T-cell (primary cell): ENCODE results near the gene UQCC3. TPM values are rescaled to one million over a fixed set of nuclear protein-coding genes. Genes with fewer than 3 reads are reported as not detected.

ENCODE experiments used
- ATAC-seq, 4 experiments: fragments of 200-7000 bp in 3 of 4; fragments of 150-1000 bp in 1 of 4; cut with Tn5 transposase; replicated peaks in 1 of 4; 1 replicate in 3 of 4; 2 replicates in 1 of 4; pipeline ENCODE4 v1.10.0; 2021; ENCODE audit warnings: moderate library complexity in 3 of 4, mild to moderate bottlenecking in 2 of 4, moderate number of reproducible peaks in 1 of 4
- CTCF ChIA-PET, 2 donors: fragments of 300-600 bp; sonication (Branson Sonifier 250); formaldehyde crosslinking; loops; one replicate each; lab custom pipeline; 2022; ENCODE audit warnings: antibody characterized with exemption in 2 of 2; lab: Charles Lee
- POLR2A ChIA-PET, 2 donors: fragments of 300-600 bp; sonication (Branson Sonifier 250); formaldehyde crosslinking; loops; one replicate each; lab custom pipeline; 2022; ENCODE audit warnings: antibody characterized with exemption in 2 of 2; lab: Charles Lee
- DNase-seq, 35 experiments: peaks; one replicate each; pipeline versions ENCODE4 v3.0.0 to v3.0.0-alpha.2; 2013 to 2023
- H3K27ac ChIP-seq: one replicate; pipeline ENCODE4 v1.5.1; 2013; ENCODE audit warnings: low read length
- H3K27me3 ChIP-seq, 2 experiments: replicated peaks in 1 of 2; 1 replicate in 1 of 2; 2 replicates in 1 of 2; pipeline versions ENCODE4 v1.6.1 to v1.7.0; 2013; ENCODE audit warnings: low read length in 1 of 2, mixed read lengths in 1 of 2; ENCODE audit not compliant: control insufficient read depth in 2 of 2, insufficient read depth in 2 of 2; ENCODE audit errors: extremely low read depth in 1 of 2
- H3K36me3 ChIP-seq, 2 donors: 1 replicate in 1 of 2; 2 replicates in 1 of 2; pipeline versions ENCODE4 v1.6.1 to v1.7.0; 2013; ENCODE audit warnings: low read length in 1 of 2; ENCODE audit not compliant: control insufficient read depth in 2 of 2, insufficient read depth in 1 of 2; ENCODE audit errors: extremely low read depth in 1 of 2
- H3K4me1 ChIP-seq, 2 experiments: 1 replicate in 1 of 2; 2 replicates in 1 of 2; pipeline versions ENCODE4 v1.6.1 to v1.7.0; 2013; ENCODE audit warnings: low read length in 2 of 2, mixed read lengths in 1 of 2; ENCODE audit not compliant: insufficient read depth in 2 of 2, control insufficient read depth in 1 of 2; ENCODE audit errors: extremely low read depth in 1 of 2
- H3K4me3 ChIP-seq, 2 donors: 1 replicate in 1 of 2; 2 replicates in 1 of 2; pipeline versions ENCODE4 v1.5.1 to v1.7.0; 2013; ENCODE audit warnings: mild to moderate bottlenecking in 2 of 2, low read length in 1 of 2, moderate library complexity in 1 of 2; ENCODE audit not compliant: control insufficient read depth in 1 of 2; ENCODE audit errors: extremely low read depth in 1 of 2
- H3K9me3 ChIP-seq: 2 replicates; pipeline ENCODE4 v1.7.0; 2013
- H3K27ac Mint-ChIP-seq, 2 donors: one replicate each; pipeline ENCODE4 v1.8.0; 2020 to 2021; ENCODE audit warnings: mild to moderate bottlenecking in 2 of 2, mixed read lengths in 2 of 2
- H3K27me3 Mint-ChIP-seq, 2 donors: one replicate each; pipeline ENCODE4 v1.8.0; 2021 to 2022; ENCODE audit warnings: mixed read lengths in 2 of 2
- H3K36me3 Mint-ChIP-seq: one replicate; pipeline ENCODE4 v1.8.0; 2021; ENCODE audit warnings: mixed read lengths
- H3K4me1 Mint-ChIP-seq, 3 donors: one replicate each; pipeline ENCODE4 v1.8.0; 2020 to 2022; ENCODE audit warnings: mixed read lengths in 3 of 3, mild to moderate bottlenecking in 1 of 3
- H3K4me3 Mint-ChIP-seq, 3 donors: one replicate each; pipeline ENCODE4 v1.8.0; 2020 to 2022; ENCODE audit warnings: mild to moderate bottlenecking in 3 of 3, mixed read lengths in 3 of 3, moderate library complexity in 3 of 3
- H3K9me3 Mint-ChIP-seq, 3 donors: one replicate each; pipeline ENCODE4 v1.8.0; 2020 to 2022; ENCODE audit warnings: mixed read lengths in 3 of 3
- whole genome bisulfite sequencing: methylation state at CpG from one replicate; pipeline ENCODE4 v1.1.5; 2013; ENCODE audit warnings: missing lambda C conversion rate; ENCODE audit not compliant: insufficient coverage; 5-methylcytosine and 5-hydroxymethylcytosine counted together
- total RNA-seq, 35 experiments: library from RNA in 6 of 35; stranded (reverse) in 6 of 35; fragments of 120-200 nt in 1 of 35; gene quantifications; one replicate each; pipeline versions ENCODE4 v1.2.1 to v1.2.4 and lab custom pipeline; 2013 to 2026

UQCC3 gene
- total RNA-seq (1 to 10 TPM; 2.7 to 9.3 (median 8.1) TPM), total RNA-seq (lab: John Stamatoyannopoulos, UW) (4.6 to 15.3 (median 8.1) reads per million in 29 experiments)
- 5.6 TPM for total RNA-seq (2013)

GRCh38 chr11:62671608-62672389, at the start of gene UQCC3, which contains the start of gene LBHD1:
Gene UQCC3, plus strand, starts transcription at chr11:62671673. Its CDS starts 73 bp downstream, at chr11:62671746.
Gene LBHD1, minus strand, starts transcription at chr11:62672267. Its CDS starts 2,236 bp downstream, at chr11:62670031.
- H3K4me1 ChIP-seq, result peaks cover 7 to 45% of the 10 kb centered on the region in 2 experiments
- peak within 1 kb of the TSS; percentile 65 for H3K27ac ChIP-seq
- Mint-ChIP-seq H3K27me3 (no peaks in the 10 kb centered on the region), H3K9me3 (no peaks in the 10 kb centered on the region), H3K36me3 (peaks cover 19% of the 10 kb centered on the region), H3K27ac (peak within 1 kb of the TSS; percentile 98 to 99), H3K4me1 (peaks cover 57 to 62% (median 59%) of the 10 kb centered on the region in 3 donors), H3K4me3 (peak within 1 kb of the TSS; percentile 98 to 99 (median 99))
- POLR2A ChIA-PET, result interaction anchor here (0.5 to 1.7 kb wide), 11 partner anchors 9 to 184 kb away, joined by 3 to 11 read pairs (median 3); partner anchors contain the start of genes INTS5 (in 1 of the 2) and TUT1 (in 1 of the 2)
- CTCF ChIA-PET, result interaction anchor here (0.6 to 1.5 kb wide), 4 partner anchors 22 to 166 kb away, joined by 3 to 7 read pairs (median 4); partner anchors contain the start of genes TUT1 (in 1 of the 2) and ZBTB3 (in 1 of the 2)
- no peaks in the 10 kb centered on the region for H3K9me3 ChIP-seq
- peak within 1 kb of the TSS; percentile 82 to 96 for H3K4me3 ChIP-seq
- no peaks in the 10 kb centered on the region for H3K27me3 ChIP-seq
- 0% methylated on average over 55 of the region's 59 CpGs for WGBS
- ATAC-seq, result peak; percentile 72 to 80 (median 78)
- peak; percentile 32 to 81 (median 60) for DNase-seq
- peaks cover 0 to 23% of the 10 kb centered on the region in 2 donors for H3K36me3 ChIP-seq

GRCh38 chr11:62622476-62623089, 48.9 kb upstream of the UQCC3 start:
- WGBS, result no CpG with 5 or more reads among the region's 7 CpGs
- no peaks in the 10 kb centered on the region for H3K9me3 ChIP-seq
- H3K36me3 ChIP-seq, result peaks cover 0 to 24% of the 10 kb centered on the region in 2 donors
- peak overlapping the region; percentile 96 for H3K27ac Mint-ChIP-seq
- H3K4me1 Mint-ChIP-seq, result peaks cover 18 to 27% (median 24%) of the 10 kb centered on the region in 3 donors
- ATAC-seq (no peak), DNase-seq (peak in 1 of 35 experiments; percentile 29)
- peaks cover 19% of the 10 kb centered on the region for H3K36me3 Mint-ChIP-seq
- no peaks in the 10 kb centered on the region for H3K9me3 Mint-ChIP-seq
- no peaks in the 10 kb centered on the region for H3K27me3 ChIP-seq
- POLR2A ChIA-PET, result interaction anchor here (0.6 to 1.3 kb wide), 10 partner anchors 15 to 132 kb away, joined by 3 to 9 read pairs (median 4); partner anchors contain the start of genes LBHD1 (in 1 of the 2), TUT1 (in 1 of the 2) and UQCC3 (in 1 of the 2)
- CTCF ChIA-PET, result interaction anchor here (0.6 to 2.3 kb wide), 8 partner anchors 9 to 72 kb away, joined by 3 to 11 read pairs (median 4); partner anchors contain the start of genes C11orf98 (in 1 of the 2), CSKMT (in 1 of the 2), MTA2 (in 1 of the 2) and ROM1 (in 1 of the 2)
- peak overlapping the region; percentile 84 to 99 (median 90) for H3K4me3 Mint-ChIP-seq
- no peak overlapping the region for H3K4me3 ChIP-seq
- peak overlapping the region; percentile 85 for H3K27ac ChIP-seq
- peaks cover 15 to 23% of the 10 kb centered on the region in 2 experiments for H3K4me1 ChIP-seq
- H3K27me3 Mint-ChIP-seq, result no peaks in the 10 kb centered on the region

- H3K36me3 Mint-ChIP-seq, result peaks cover 52% of the 10 kb centered on the region
- no peaks in the 10 kb centered on the region for H3K27me3 Mint-ChIP-seq
Observed at GRCh38 chr11:62627713-62628112, 43.8 kb upstream of the UQCC3 start.

GRCh38 chr11:62632492-62632891, 39.0 kb upstream of the UQCC3 start:
- no peaks in the 10 kb centered on the region for H3K9me3 ChIP-seq
- 100% methylated on average over 6 of the region's 6 CpGs for WGBS
- ChIA-PET CTCF (no interaction called here), POLR2A (interaction anchor here in 1 of 2 donors (0.6 to 0.7 kb wide), 2 partner anchors 15 to 23 kb away, joined by 4 to 5 read pairs; no protein-coding TSS in a partner anchor)
- H3K4me1 Mint-ChIP-seq, result peaks cover 20 to 37% (median 24%) of the 10 kb centered on the region in 3 donors
- DNase-seq, result no peak
- peaks cover 30 to 88% of the 10 kb centered on the region in 2 donors for H3K36me3 ChIP-seq
- H3K4me3 Mint-ChIP-seq, result no peak overlapping the region
- no peak overlapping the region for H3K4me3 ChIP-seq
- no peaks in the 10 kb centered on the region for H3K27me3 Mint-ChIP-seq
- ATAC-seq, result no peak
- H3K27ac ChIP-seq, result no peak overlapping the region
- peaks cover 4 to 17% of the 10 kb centered on the region in 2 experiments for H3K4me1 ChIP-seq
- H3K27ac Mint-ChIP-seq, result peak overlapping the region; percentile 28 to 31
- H3K36me3 Mint-ChIP-seq, result peaks cover 67% of the 10 kb centered on the region
- no peaks in the 10 kb centered on the region for H3K9me3 Mint-ChIP-seq
- no peaks in the 10 kb centered on the region for H3K27me3 ChIP-seq

More at GRCh38 chr11:62627713-62628112, 43.8 kb upstream of the UQCC3 start:
- no peak overlapping the region for H3K4me3 Mint-ChIP-seq
- Histone ChIP-seq H3K9me3 (no peaks in the 10 kb centered on the region), H3K4me3 (no peak overlapping the region), H3K27me3 (no peaks in the 10 kb centered on the region), H3K36me3 (peaks cover 24 to 73% of the 10 kb centered on the region in 2 donors), H3K4me1 (no peaks in the 10 kb centered on the region), H3K27ac (no peak overlapping the region)
- WGBS, result 85% methylated on average over 1 of the region's 3 CpGs
- peak overlapping the region in 1 of 2 donors; percentile 48 for H3K27ac Mint-ChIP-seq
- ATAC-seq, result peak in 3 of 4 experiments; percentile 16 to 41 (median 35)
- H3K9me3 Mint-ChIP-seq, result no peaks in the 10 kb centered on the region
- peaks cover under 1 to 15% (median 1%) of the 10 kb centered on the region in 3 donors for H3K4me1 Mint-ChIP-seq
- CTCF ChIA-PET, result no interaction called here
- no peak for DNase-seq
- POLR2A ChIA-PET, result interaction anchor here in 1 of 2 donors (0.6 kb wide), 1 partner anchor 313 kb away, joined by 3 read pairs; no protein-coding TSS in a partner anchor

- H3K9me3 Mint-ChIP-seq, result no peaks in the 10 kb centered on the region
- Histone ChIP-seq H3K4me1 (peaks cover 14 to 63% of the 10 kb centered on the region in 2 experiments), H3K27ac (no peak overlapping the region), H3K27me3 (no peaks in the 10 kb centered on the region), H3K36me3 (peaks cover under 1 to 37% of the 10 kb centered on the region in 2 donors), H3K4me3 (no peak overlapping the region), H3K9me3 (no peaks in the 10 kb centered on the region)
- ATAC-seq (no peak), DNase-seq (no peak)
- no peaks in the 10 kb centered on the region for H3K27me3 Mint-ChIP-seq
- CTCF ChIA-PET, result no interaction called here
- H3K36me3 Mint-ChIP-seq, result peaks cover 8% of the 10 kb centered on the region
- peak overlapping the region; percentile 24 to 97 (median 29) for H3K4me3 Mint-ChIP-seq
- H3K4me1 Mint-ChIP-seq, result peaks cover 42 to 48% (median 42%) of the 10 kb centered on the region in 3 donors
- POLR2A ChIA-PET, result interaction anchor here in 1 of 2 donors (0.6 to 1.1 kb wide), 2 partner anchors 9 to 21 kb away, joined by 3 to 4 read pairs; partner anchors contain the start of genes C11orf98, CSKMT and INTS5
- peak overlapping the region in 1 of 2 donors; percentile 28 for H3K27ac Mint-ChIP-seq
- 90% methylated on average over 3 of the region's 8 CpGs for WGBS
Observed at GRCh38 chr11:62644220-62644619, 27.3 kb upstream of the UQCC3 start.
